HL-60/S4 treated with phorbol 12-myristate 13-acetate at 8.2 ng/mL for 4 days and 3 days (cell line): ENCODE measurements around the gene TRIP4.
"Not testable (repeated sequence)": the region's sequence is repeated elsewhere in the genome, so short reads cannot be mapped to it uniquely, and the experiment has no call there.

Experiments
- in situ Hi-C: fragments of 300-500 bp; cut with MboI; formaldehyde crosslinking; loops from 2 replicates; pipeline ENCODE4 v1.15.0; 2022; ENCODE audit warnings: low sequenced_read_pairs

TRIP4 gene

GRCh38 chr15:64483749-64484148 is 96.1 kb downstream of the TRIP4 start:
- in situ Hi-C loops: no loop called here

GRCh38 chr15:64485796-64486195 is 98.2 kb downstream of the TRIP4 start:
- in situ Hi-C loops: no loop called here

- in situ Hi-C loops: no loop called here
These were observed 103.1 kb downstream of the TRIP4 start for GRCh38 chr15:64490598-64491259.

GRCh38 chr15:64493641-64494040 is 106.0 kb downstream of the TRIP4 start:
- in situ Hi-C loops: no loop called here

- in situ Hi-C loops: not testable (repeated sequence)
These were observed 108.3 kb downstream of the TRIP4 start for GRCh38 chr15:64495968-64496367.

GRCh38 chr15:64500695-64501395 is 113.2 kb downstream of the TRIP4 start:
- in situ Hi-C loops: no loop called here

- in situ Hi-C loops: no loop called here
These were observed 113.7 kb downstream of the TRIP4 start for GRCh38 chr15:64501396-64501715.

- in situ Hi-C loops: no loop called here
These were observed 114.5 kb downstream of the TRIP4 start for GRCh38 chr15:64502151-64502550.

GRCh38 chr15:64502551-64502950 is 114.9 kb downstream of the TRIP4 start:
- in situ Hi-C loops: no loop called here

- in situ Hi-C loops: no loop called here
These were observed 115.6 kb downstream of the TRIP4 start for GRCh38 chr15:64503197-64503596.

- in situ Hi-C loops: no loop called here
These were observed 116.0 kb downstream of the TRIP4 start for GRCh38 chr15:64503640-64504039.
